OCI-LY3 (cell line): Measurements from ENCODE around the gene KLRK1.
"Not testable (repeated sequence)": the region's sequence is repeated elsewhere in the genome, so short reads cannot be mapped to it uniquely, and the experiment has no call there.

Source experiments
- EZH2phosphoT487 ChIP-seq: fragments of 200-600 bp; shearing (Covaris generic); IDR thresholded peaks from 2 replicates; pipeline ENCODE4 v1.6.1; 2018; ENCODE audit warnings: antibody characterized with exemption, mixed run types, low read depth
- TF ChIP-seq, protein P1 (sequence below): fragments of 200-600, 300-600 bp; sonication (generic); IDR thresholded peaks from 2 replicates; pipeline ENCODE4 v1.5.1; 2014; ENCODE audit warnings: antibody characterized with exemption, low read length, low read depth

DNA sequence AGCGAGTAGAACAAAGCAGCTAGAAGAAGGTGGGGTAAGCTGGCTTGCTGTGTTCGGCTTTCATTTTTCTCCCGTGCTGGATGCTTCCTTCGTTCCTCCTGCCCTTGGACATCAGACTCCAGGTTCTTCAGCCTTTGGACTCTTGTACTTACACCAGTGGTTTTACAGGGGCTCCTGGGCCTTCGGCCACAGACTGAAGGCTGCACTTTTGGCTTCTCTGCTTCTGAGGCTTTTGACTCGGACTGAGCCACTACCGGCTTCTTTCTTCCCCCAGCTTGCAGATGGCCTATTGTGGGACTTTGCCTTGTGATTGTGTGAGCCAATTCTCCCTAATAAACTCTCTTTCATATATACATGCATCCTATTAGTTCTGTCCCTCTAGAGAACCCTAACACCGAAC is 36.1 kb upstream of the KLRK1 start:
- TF ChIP-seq, protein P1, sequence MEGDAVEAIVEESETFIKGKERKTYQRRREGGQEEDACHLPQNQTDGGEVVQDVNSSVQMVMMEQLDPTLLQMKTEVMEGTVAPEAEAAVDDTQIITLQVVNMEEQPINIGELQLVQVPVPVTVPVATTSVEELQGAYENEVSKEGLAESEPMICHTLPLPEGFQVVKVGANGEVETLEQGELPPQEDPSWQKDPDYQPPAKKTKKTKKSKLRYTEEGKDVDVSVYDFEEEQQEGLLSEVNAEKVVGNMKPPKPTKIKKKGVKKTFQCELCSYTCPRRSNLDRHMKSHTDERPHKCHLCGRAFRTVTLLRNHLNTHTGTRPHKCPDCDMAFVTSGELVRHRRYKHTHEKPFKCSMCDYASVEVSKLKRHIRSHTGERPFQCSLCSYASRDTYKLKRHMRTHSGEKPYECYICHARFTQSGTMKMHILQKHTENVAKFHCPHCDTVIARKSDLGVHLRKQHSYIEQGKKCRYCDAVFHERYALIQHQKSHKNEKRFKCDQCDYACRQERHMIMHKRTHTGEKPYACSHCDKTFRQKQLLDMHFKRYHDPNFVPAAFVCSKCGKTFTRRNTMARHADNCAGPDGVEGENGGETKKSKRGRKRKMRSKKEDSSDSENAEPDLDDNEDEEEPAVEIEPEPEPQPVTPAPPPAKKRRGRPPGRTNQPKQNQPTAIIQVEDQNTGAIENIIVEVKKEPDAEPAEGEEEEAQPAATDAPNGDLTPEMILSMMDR: not testable (repeated sequence)
- TF ChIP-seq EZH2phosphoT487: not testable (repeated sequence)
